GM21737 (cell line): ENCODE results near the gene RALGAPA2.
"Not testable (repeated sequence)": the region's sequence is repeated elsewhere in the genome, so short reads cannot be mapped to it uniquely, and the experiment has no call there.

ENCODE experiments used
- ATAC-seq: cut with Tn5 transposase; IDR thresholded peaks from one replicate; pipeline ENCODE4 v1.9.1; 2021; ENCODE audit warnings: mild to moderate bottlenecking, moderate library complexity; ENCODE audit not compliant: unreplicated experiment

RALGAPA2 gene

GRCh38 chr20:20547221-20547875, 165.1 kb downstream of the RALGAPA2 start:
- no peak for ATAC-seq

DNA sequence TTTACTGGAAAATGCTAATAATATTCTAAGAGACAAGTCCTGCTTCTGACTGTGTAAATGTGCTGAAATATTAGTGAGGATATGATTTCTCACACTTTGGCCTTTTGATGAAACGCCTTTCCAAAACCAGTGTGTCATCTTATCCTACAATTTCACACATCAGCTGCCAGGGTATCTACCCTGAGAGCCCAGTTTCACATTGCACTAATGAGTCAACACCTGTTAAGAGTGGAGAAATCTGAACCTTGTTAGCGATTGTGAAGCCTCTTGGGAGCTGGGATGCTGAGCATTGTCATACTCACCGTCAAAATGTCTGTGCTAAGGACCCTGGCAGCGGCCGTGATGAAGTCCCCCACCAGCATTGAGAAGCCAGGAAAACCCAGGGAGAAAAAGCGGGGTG, 166.0 kb downstream of the RALGAPA2 start:
- no peak for ATAC-seq

DNA sequence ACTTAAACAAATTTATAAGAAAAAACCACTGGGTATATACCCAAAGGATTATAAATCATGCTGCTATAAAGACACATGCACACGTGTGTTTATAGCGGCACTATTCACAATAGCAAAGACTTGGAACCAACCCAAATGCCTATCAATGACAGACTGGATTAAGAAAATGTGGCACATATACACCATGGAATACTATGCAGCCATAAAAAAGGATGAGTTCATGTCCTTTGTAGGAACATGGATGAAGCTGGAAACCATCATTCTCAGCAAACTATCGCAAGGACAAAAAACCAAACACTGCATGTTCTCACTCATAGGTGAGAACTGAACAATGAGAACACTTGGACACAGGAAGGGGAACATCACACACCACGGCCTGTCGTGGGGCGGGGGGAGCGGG, 169.1 kb downstream of the RALGAPA2 start:
- not testable (repeated sequence) for ATAC-seq

DNA sequence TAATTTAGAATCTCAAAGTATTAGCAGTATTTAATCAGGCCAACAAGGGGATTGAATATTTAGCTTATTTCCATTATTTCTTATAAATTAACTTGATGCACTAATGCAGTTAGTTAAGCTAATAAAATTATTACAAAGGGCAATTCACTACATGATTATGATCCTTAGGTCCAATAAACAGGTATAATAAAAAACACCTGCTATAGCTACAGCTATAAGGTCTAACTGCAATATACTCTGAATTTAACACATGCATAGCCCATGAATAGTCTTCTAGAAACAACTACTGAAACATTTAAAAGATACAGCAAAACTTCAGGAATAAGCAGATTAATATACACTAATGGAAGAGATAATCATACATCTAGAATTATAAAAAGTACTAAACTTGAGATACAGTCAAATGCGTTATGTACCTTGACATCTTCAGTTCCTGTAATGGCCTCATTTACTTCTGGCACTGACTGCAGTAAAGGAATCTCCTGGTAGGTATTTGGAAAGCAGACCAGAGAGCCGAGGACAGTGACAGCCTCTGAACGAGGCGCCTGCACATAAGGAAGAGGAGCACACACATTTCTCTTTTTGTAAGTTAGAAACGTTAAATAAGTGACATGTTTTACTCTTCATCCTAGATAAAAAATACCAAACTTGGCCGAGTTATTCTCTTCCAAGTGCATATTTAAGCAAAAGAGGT, 176.1 kb downstream of the RALGAPA2 start:
- no peak for ATAC-seq

DNA sequence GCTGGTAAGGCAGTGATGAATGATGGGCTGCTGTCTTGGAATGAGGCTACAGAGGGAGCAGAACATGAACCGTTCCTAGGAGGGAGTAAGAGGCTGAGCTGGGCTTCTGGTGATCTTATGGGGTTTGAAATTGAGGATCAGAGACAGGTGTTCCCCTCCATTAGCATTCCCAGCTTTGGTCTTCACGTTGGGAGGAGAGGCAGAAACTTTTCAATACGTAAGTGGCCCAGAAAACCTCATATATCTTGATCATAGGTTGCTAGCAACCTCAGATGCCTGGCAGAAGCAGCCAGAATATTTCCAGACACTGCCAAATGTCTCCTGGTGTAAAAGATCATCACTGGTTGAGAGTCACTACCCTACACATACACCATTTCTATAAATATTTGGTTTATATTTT, 177.4 kb downstream of the RALGAPA2 start:
- no peak for ATAC-seq

- ATAC-seq = no peak
These were observed 181.2 kb downstream of the RALGAPA2 start for GRCh38 chr20:20531283-20531682.

GRCh38 chr20:20530428-20531151, 181.9 kb downstream of the RALGAPA2 start:
- ATAC-seq = no peak

GRCh38 chr20:20529597-20529996, 182.8 kb downstream of the RALGAPA2 start:
- no peak for ATAC-seq

GRCh38 chr20:20528861-20529260, 183.6 kb downstream of the RALGAPA2 start:
- ATAC-seq = no peak

GRCh38 chr20:20527661-20528060, 184.8 kb downstream of the RALGAPA2 start:
- no peak for ATAC-seq

- ATAC-seq = no peak
These were observed 186.7 kb downstream of the RALGAPA2 start for GRCh38 chr20:20525756-20526155.

DNA sequence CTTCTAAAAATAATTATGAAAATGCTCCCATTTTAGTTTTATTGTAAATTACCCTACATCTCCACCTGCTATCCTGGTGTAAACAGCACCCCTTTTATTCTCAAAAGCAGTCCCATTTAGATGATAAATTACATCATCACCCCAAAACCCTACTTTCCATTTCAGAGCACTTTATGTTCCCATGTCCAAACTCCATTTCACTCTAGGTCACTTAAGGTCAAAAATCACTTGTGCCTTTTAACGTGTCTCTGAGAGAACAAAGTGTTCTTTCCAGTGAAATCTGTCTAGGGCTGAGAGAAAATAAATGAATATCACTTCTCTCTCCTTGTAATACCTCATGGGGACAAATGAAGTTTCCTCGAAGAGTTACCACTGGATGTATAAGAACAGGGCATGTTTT, 187.2 kb downstream of the RALGAPA2 start:
- ATAC-seq = no peak

DNA sequence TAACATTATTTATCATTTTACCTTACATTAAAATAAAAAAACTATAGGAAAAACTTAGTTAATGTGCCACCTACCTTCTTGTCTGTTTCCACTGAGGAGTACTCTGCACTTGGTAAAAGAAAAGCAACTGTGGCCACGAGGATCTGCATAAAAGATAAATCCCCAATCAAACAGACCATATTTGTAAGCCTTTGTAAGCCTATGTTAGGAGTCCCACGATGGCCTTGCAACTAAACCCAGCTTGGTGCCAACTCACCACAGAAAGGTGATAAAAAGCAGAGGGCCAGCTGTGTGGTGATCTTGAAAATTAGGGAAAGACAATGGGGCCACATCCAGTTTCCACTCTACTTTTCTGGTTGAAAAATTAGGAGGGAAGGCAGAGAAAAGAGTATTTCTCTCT, 187.7 kb downstream of the RALGAPA2 start:
- ATAC-seq = no peak

GRCh38 chr20:20521736-20522135, 190.7 kb downstream of the RALGAPA2 start:
- no peak for ATAC-seq

GRCh38 chr20:20520776-20521175, 191.7 kb downstream of the RALGAPA2 start:
- no peak for ATAC-seq

- ATAC-seq = no peak
These were observed 193.2 kb downstream of the RALGAPA2 start for GRCh38 chr20:20519269-20519668.

DNA sequence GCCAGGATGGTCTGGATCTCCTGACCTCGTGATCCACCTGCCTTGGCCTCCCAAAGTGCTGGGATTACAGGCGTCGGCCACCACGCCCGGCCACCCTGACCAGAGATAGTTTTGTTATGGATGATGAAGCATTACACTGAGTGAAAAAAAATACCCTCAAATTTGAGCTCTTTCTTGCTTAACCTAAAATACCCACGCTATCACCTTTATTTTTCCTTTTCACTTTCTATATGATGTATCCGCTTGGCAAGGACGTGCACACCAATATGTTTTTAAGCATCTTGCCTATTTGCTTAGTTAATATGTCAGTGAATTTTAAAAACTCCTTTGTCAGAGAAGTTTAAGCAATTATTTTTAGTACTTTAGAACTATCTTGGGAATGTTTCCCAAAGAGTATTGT, 194.2 kb downstream of the RALGAPA2 start:
- no peak for ATAC-seq

- no peak for ATAC-seq
These were observed 195.1 kb downstream of the RALGAPA2 start for GRCh38 chr20:20517296-20517695.

DNA sequence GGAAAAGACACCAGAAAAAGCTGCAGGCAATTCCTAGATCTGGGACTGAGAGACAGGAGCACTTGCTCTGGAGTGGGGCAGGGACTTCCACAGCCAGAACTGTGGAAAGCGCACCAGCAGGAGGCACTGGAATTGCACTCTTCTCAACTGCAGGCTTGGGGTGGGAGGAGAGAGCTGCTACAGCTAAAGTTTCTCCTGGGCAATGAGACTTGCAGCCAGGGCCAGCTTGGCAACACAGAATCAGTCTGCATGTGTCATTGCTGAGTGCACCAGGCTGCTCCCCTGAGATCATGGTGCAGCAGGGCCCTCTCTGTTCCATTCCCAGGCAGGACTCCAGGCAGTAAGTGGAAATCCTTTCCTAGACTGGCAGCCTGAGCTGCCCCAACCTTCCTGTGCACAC, 198.7 kb downstream of the RALGAPA2 start:
- ATAC-seq = no peak

- ATAC-seq = no peak
These were observed 206.9 kb downstream of the RALGAPA2 start for GRCh38 chr20:20505554-20505953.

GRCh38 chr20:20503777-20504530, 208.5 kb downstream of the RALGAPA2 start:
- ATAC-seq = no peak
